ENCODE measurements around the gene TNFAIP8L3. TPM values are rescaled to one million over a fixed set of nuclear protein-coding genes. Genes with fewer than 3 reads are reported as not detected.
"Not testable (repeated sequence)": the region's sequence is repeated elsewhere in the genome, so short reads cannot be mapped to it uniquely, and the experiment has no call there.

The TNFAIP8L3 gene
- total RNA-seq, 2 experiments from 2014 or later = 4.1 TPM; not detected in 1

GRCh38 chr15:51051776-51052175 lies 42.9 kb downstream of the TNFAIP8L3 start:
- CTCF ChIA-PET = interaction anchor here (1.1 kb wide), 1 partner anchor 10 kb away, joined by 3 read pairs; no protein-coding TSS in a partner anchor
- DNase-seq (no peak), ATAC-seq (no peak)
- H3K9me3 Mint-ChIP-seq (ENCODE audit: low read depth) = no peaks in the 10 kb centered on the region
- H3K36me3 Mint-ChIP-seq = no peaks in the 10 kb centered on the region
- H3K4me3 Mint-ChIP-seq = no peak overlapping the region
- no peak overlapping the region for H3K27ac Mint-ChIP-seq
- peaks cover 23% of the 10 kb centered on the region for H3K27me3 Mint-ChIP-seq
- no peaks in the 10 kb centered on the region for H3K4me1 Mint-ChIP-seq

GRCh38 chr15:51049081-51049480 lies 45.6 kb downstream of the TNFAIP8L3 start:
- no peak overlapping the region for H3K4me3 Mint-ChIP-seq
- H3K27ac Mint-ChIP-seq = no peak overlapping the region
- peaks cover 17% of the 10 kb centered on the region for H3K27me3 Mint-ChIP-seq

GRCh38 chr15:51048308-51048707 lies 46.4 kb downstream of the TNFAIP8L3 start:
- no peaks in the 10 kb centered on the region for H3K4me1 Mint-ChIP-seq

More at GRCh38 chr15:51049081-51049480, 45.6 kb downstream of the TNFAIP8L3 start:
- CTCF ChIA-PET = no interaction called here
- Mint-ChIP-seq H3K36me3 (no peaks in the 10 kb centered on the region), H3K9me3 (ENCODE audit: low read depth) (no peaks in the 10 kb centered on the region), H3K4me1 (no peaks in the 10 kb centered on the region)
- no peak for DNase-seq
- no peak for ATAC-seq

GRCh38 chr15:51046799-51047449 lies 47.8 kb downstream of the TNFAIP8L3 start:
- Mint-ChIP-seq H3K36me3 (no peaks in the 10 kb centered on the region), H3K9me3 (ENCODE audit: low read depth) (no peaks in the 10 kb centered on the region), H3K27ac (no peak overlapping the region), H3K4me3 (no peak overlapping the region), H3K4me1 (no peaks in the 10 kb centered on the region), H3K27me3 (peaks cover 14% of the 10 kb centered on the region)
- ATAC-seq (no peak), DNase-seq (no peak)
- CTCF ChIA-PET = no interaction called here

More at GRCh38 chr15:51048308-51048707, 46.4 kb downstream of the TNFAIP8L3 start:
- Mint-ChIP-seq H3K27ac (no peak overlapping the region), H3K4me3 (no peak overlapping the region), H3K27me3 (peaks cover 14% of the 10 kb centered on the region), H3K36me3 (no peaks in the 10 kb centered on the region), H3K9me3 (ENCODE audit: low read depth) (no peaks in the 10 kb centered on the region)
- ATAC-seq (no peak), DNase-seq (no peak)
- CTCF ChIA-PET = interaction anchor here (0.7 kb wide), 1 partner anchor 14 kb away, joined by 3 read pairs; no protein-coding TSS in a partner anchor

- CTCF ChIA-PET = no interaction called here
- Mint-ChIP-seq H3K4me3 (no peak overlapping the region), H3K27me3 (peaks cover 5% of the 10 kb centered on the region), H3K4me1 (no peaks in the 10 kb centered on the region), H3K36me3 (no peaks in the 10 kb centered on the region), H3K9me3 (ENCODE audit: low read depth) (no peaks in the 10 kb centered on the region), H3K27ac (no peak overlapping the region)
- ATAC-seq = no peak
- DNase-seq = no peak
These were observed 48.7 kb downstream of the TNFAIP8L3 start for GRCh38 chr15:51046016-51046415.

- ATAC-seq (no peak), DNase-seq (no peak)
- H3K27me3 Mint-ChIP-seq = no peaks in the 10 kb centered on the region
- CTCF ChIA-PET = no interaction called here
- no peaks in the 10 kb centered on the region for H3K4me1 Mint-ChIP-seq
- H3K27ac Mint-ChIP-seq = no peak overlapping the region
- no peak overlapping the region for H3K4me3 Mint-ChIP-seq
- H3K36me3 Mint-ChIP-seq = no peaks in the 10 kb centered on the region
- no peaks in the 10 kb centered on the region for H3K9me3 Mint-ChIP-seq (ENCODE audit: low read depth)
These were observed 50.5 kb downstream of the TNFAIP8L3 start for GRCh38 chr15:51044037-51044727.

GRCh38 chr15:51038974-51039319 lies 55.8 kb downstream of the TNFAIP8L3 start:
- DNase-seq (no peak), ATAC-seq (no peak)
- no peak overlapping the region for H3K27ac Mint-ChIP-seq
- peaks cover 2% of the 10 kb centered on the region for H3K36me3 Mint-ChIP-seq
- CTCF ChIA-PET = no interaction called here
- H3K4me3 Mint-ChIP-seq = no peak overlapping the region
- peaks cover 4% of the 10 kb centered on the region for H3K9me3 Mint-ChIP-seq (ENCODE audit: low read depth)
- no peaks in the 10 kb centered on the region for H3K27me3 Mint-ChIP-seq
- H3K4me1 Mint-ChIP-seq = no peaks in the 10 kb centered on the region

GRCh38 chr15:51038162-51038973 lies 56.3 kb downstream of the TNFAIP8L3 start:
- ATAC-seq = no peak
- no peak overlapping the region for H3K27ac Mint-ChIP-seq
- H3K27me3 Mint-ChIP-seq = no peaks in the 10 kb centered on the region
- no peaks in the 10 kb centered on the region for H3K4me1 Mint-ChIP-seq
- CTCF ChIA-PET = no interaction called here
- H3K9me3 Mint-ChIP-seq (ENCODE audit: low read depth) = peaks cover 4% of the 10 kb centered on the region
- no peak for DNase-seq
- no peak overlapping the region for H3K4me3 Mint-ChIP-seq
- H3K36me3 Mint-ChIP-seq = peaks cover 2% of the 10 kb centered on the region

GRCh38 chr15:51037474-51037873 lies 57.2 kb downstream of the TNFAIP8L3 start:
- not testable (repeated sequence) for H3K36me3 Mint-ChIP-seq, ATAC-seq, H3K4me1 Mint-ChIP-seq

GRCh38 chr15:51030649-51031316 lies 63.9 kb downstream of the TNFAIP8L3 start:
- DNase-seq (no peak), ATAC-seq (no peak)
- no peaks in the 10 kb centered on the region for H3K4me1 Mint-ChIP-seq
- H3K27ac Mint-ChIP-seq = no peak overlapping the region
- H3K27me3 Mint-ChIP-seq = no peaks in the 10 kb centered on the region
- H3K36me3 Mint-ChIP-seq = no peaks in the 10 kb centered on the region
- CTCF ChIA-PET = no interaction called here
- no peaks in the 10 kb centered on the region for H3K9me3 Mint-ChIP-seq (ENCODE audit: low read depth)
- no peak overlapping the region for H3K4me3 Mint-ChIP-seq

More at GRCh38 chr15:51037474-51037873, 57.2 kb downstream of the TNFAIP8L3 start:
- CTCF ChIA-PET; DNase-seq; H3K27me3 Mint-ChIP-seq; H3K9me3 Mint-ChIP-seq (ENCODE audit: low read depth); H3K4me3 Mint-ChIP-seq; H3K27ac Mint-ChIP-seq: not testable (repeated sequence)

- Mint-ChIP-seq H3K27ac (no peak overlapping the region), H3K36me3 (peaks cover 4% of the 10 kb centered on the region), H3K4me1 (no peaks in the 10 kb centered on the region), H3K4me3 (no peak overlapping the region), H3K9me3 (ENCODE audit: low read depth) (no peaks in the 10 kb centered on the region), H3K27me3 (no peaks in the 10 kb centered on the region)
- CTCF ChIA-PET = interaction anchor here (0.7 kb wide), 1 partner anchor 1708 kb away, joined by 3 read pairs; no protein-coding TSS in a partner anchor
- ATAC-seq = no peak
- DNase-seq = no peak
These were observed 69.3 kb downstream of the TNFAIP8L3 start for GRCh38 chr15:51025454-51025846.

- H3K4me1 Mint-ChIP-seq = no peaks in the 10 kb centered on the region
- CTCF ChIA-PET = no interaction called here
- H3K9me3 Mint-ChIP-seq (ENCODE audit: low read depth) = no peaks in the 10 kb centered on the region
- DNase-seq (no peak), ATAC-seq (no peak)
- H3K4me3 Mint-ChIP-seq = no peak overlapping the region
- H3K27ac Mint-ChIP-seq = no peak overlapping the region
- peaks cover 4% of the 10 kb centered on the region for H3K36me3 Mint-ChIP-seq
- no peaks in the 10 kb centered on the region for H3K27me3 Mint-ChIP-seq
These were observed 69.8 kb downstream of the TNFAIP8L3 start for GRCh38 chr15:51024735-51025453.

- DNase-seq (no peak), ATAC-seq (no peak)
- Mint-ChIP-seq H3K27me3 (no peaks in the 10 kb centered on the region), H3K9me3 (ENCODE audit: low read depth) (no peaks in the 10 kb centered on the region), H3K4me1 (no peaks in the 10 kb centered on the region), H3K36me3 (peaks cover 4% of the 10 kb centered on the region), H3K27ac (no peak overlapping the region), H3K4me3 (no peak overlapping the region)
- CTCF ChIA-PET = no interaction called here
These were observed 71.2 kb downstream of the TNFAIP8L3 start for GRCh38 chr15:51023499-51023898.
